ENCODE measurements around the gene NHS.

Gene NHS

GRCh38 chrX:17674601-17675000, 299.6 kb downstream of the NHS start:
- no peak overlapping the region for H4K8ac ChIP-seq (ENCODE audit: low read depth, low read length)
- H3K4me1 ChIP-seq (ENCODE audit: control insufficient read depth, low read depth, low read length): no peaks in the 10 kb centered on the region
- whole genome bisulfite sequencing (ENCODE audit: extremely low coverage, insufficient coverage, low lambda C conversion rate): no CpG with 5 or more reads among the region's 2 CpGs
- no peak overlapping the region for H3K56ac ChIP-seq (ENCODE audit: low read length)
- H3K18ac ChIP-seq (ENCODE audit: low read length): no peak overlapping the region
- no peak overlapping the region for H2BK15ac ChIP-seq (replicated peaks; ENCODE audit: low read depth)
- no peak overlapping the region for H3K27ac ChIP-seq (ENCODE audit: low read depth, low read length)
- H2BK120ac ChIP-seq (ENCODE audit: low read depth, low read length): no peak overlapping the region
- no peak overlapping the region for H2AK5ac ChIP-seq (ENCODE audit: low read length)
- no peak overlapping the region for H3K23ac ChIP-seq (ENCODE audit: low read length)
- H3K79me2 ChIP-seq (ENCODE audit: control insufficient read depth, insufficient read depth, low read length): no peaks in the 10 kb centered on the region
- no peak overlapping the region for H3K4ac ChIP-seq (ENCODE audit: low read depth, low read length)
- no peaks in the 10 kb centered on the region for H3K36me3 ChIP-seq (ENCODE audit: control insufficient read depth, insufficient read depth, low read length)
- no peaks in the 10 kb centered on the region for H3K27me3 ChIP-seq (ENCODE audit: insufficient read depth, low read length, poor library complexity)
- H3K9ac ChIP-seq (ENCODE audit: low read length): no peak overlapping the region
- no peaks in the 10 kb centered on the region for H3K79me1 ChIP-seq (ENCODE audit: low read length)
- H3K4me3 ChIP-seq (ENCODE audit: low read length): no peak overlapping the region
- H3K4me2 ChIP-seq (ENCODE audit: low read length): no peak overlapping the region
- DNase-seq: no peak
- H2BK5ac ChIP-seq (ENCODE audit: low read length): no peak overlapping the region
- no peak overlapping the region for H4K5ac ChIP-seq (ENCODE audit: low read length)

DNA sequence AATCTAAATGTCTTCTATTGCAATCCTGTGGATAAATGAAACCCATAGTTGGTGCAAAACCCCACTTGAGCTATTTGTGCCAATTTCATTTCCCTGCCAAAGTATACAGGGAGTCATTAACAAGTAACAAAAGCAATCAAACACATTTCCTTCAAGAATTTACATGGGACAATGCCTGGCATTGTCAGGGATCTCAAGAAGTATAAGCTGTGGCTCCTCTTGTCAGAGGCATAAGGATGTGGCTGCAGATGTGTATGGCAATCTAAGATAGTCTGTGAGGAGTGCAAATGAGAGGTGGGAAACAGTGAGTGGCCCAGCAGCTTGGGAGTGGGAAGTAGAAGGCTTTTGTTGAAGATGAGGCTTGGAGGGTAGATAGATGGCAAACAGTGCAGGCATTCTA, 304.3 kb downstream of the NHS start:
- DNase-seq: no peak
- H3K56ac ChIP-seq (ENCODE audit: low read length): no peak overlapping the region
- no peaks in the 10 kb centered on the region for H3K36me3 ChIP-seq (ENCODE audit: control insufficient read depth, insufficient read depth, low read length)
- H4K8ac ChIP-seq (ENCODE audit: low read depth, low read length): no peak overlapping the region
- H3K27me3 ChIP-seq (ENCODE audit: insufficient read depth, low read length, poor library complexity): no peaks in the 10 kb centered on the region
- no peak overlapping the region for H3K4me3 ChIP-seq (ENCODE audit: low read length)
- no peak overlapping the region for H4K5ac ChIP-seq (ENCODE audit: low read length)
- H3K27ac ChIP-seq (ENCODE audit: low read depth, low read length): no peak overlapping the region
- no peaks in the 10 kb centered on the region for H3K79me1 ChIP-seq (ENCODE audit: low read length)
- H3K4ac ChIP-seq (ENCODE audit: low read depth, low read length): no peak overlapping the region
- H3K4me2 ChIP-seq (ENCODE audit: low read length): no peak overlapping the region
- no peak overlapping the region for H3K23ac ChIP-seq (ENCODE audit: low read length)
- no peak overlapping the region for H2BK5ac ChIP-seq (ENCODE audit: low read length)
- no peak overlapping the region for H2BK120ac ChIP-seq (ENCODE audit: low read depth, low read length)
- H3K18ac ChIP-seq (ENCODE audit: low read length): no peak overlapping the region
- no peaks in the 10 kb centered on the region for H3K4me1 ChIP-seq (ENCODE audit: control insufficient read depth, low read depth, low read length)
- H3K9ac ChIP-seq (ENCODE audit: low read length): no peak overlapping the region
- H2AK5ac ChIP-seq (ENCODE audit: low read length): no peak overlapping the region
- H3K79me2 ChIP-seq (ENCODE audit: control insufficient read depth, insufficient read depth, low read length): no peaks in the 10 kb centered on the region
- no peak overlapping the region for H2BK15ac ChIP-seq (replicated peaks; ENCODE audit: low read depth)

- no peak overlapping the region for H3K18ac ChIP-seq (ENCODE audit: low read length)
- H3K4me1 ChIP-seq (ENCODE audit: control insufficient read depth, low read depth, low read length): no peaks in the 10 kb centered on the region
- no peak overlapping the region for H2AK5ac ChIP-seq (ENCODE audit: low read length)
- no peaks in the 10 kb centered on the region for H3K79me2 ChIP-seq (ENCODE audit: control insufficient read depth, insufficient read depth, low read length)
- H3K4me2 ChIP-seq (ENCODE audit: low read length): no peak overlapping the region
- H4K8ac ChIP-seq (ENCODE audit: low read depth, low read length): no peak overlapping the region
- DNase-seq: no peak
- no peak overlapping the region for H3K56ac ChIP-seq (ENCODE audit: low read length)
- no peak overlapping the region for H3K9ac ChIP-seq (ENCODE audit: low read length)
- H3K79me1 ChIP-seq (ENCODE audit: low read length): no peaks in the 10 kb centered on the region
- H2BK15ac ChIP-seq (replicated peaks; ENCODE audit: low read depth): no peak overlapping the region
- H3K23ac ChIP-seq (ENCODE audit: low read length): no peak overlapping the region
- H3K4ac ChIP-seq (ENCODE audit: low read depth, low read length): no peak overlapping the region
- H4K5ac ChIP-seq (ENCODE audit: low read length): no peak overlapping the region
- no peak overlapping the region for H3K27ac ChIP-seq (ENCODE audit: low read depth, low read length)
- no peaks in the 10 kb centered on the region for H3K27me3 ChIP-seq (ENCODE audit: insufficient read depth, low read length, poor library complexity)
- no peak overlapping the region for H2BK120ac ChIP-seq (ENCODE audit: low read depth, low read length)
- no CpG with 5 or more reads among the region's 2 CpGs for WGBS (ENCODE audit: extremely low coverage, insufficient coverage, low lambda C conversion rate)
- H3K4me3 ChIP-seq (ENCODE audit: low read length): no peak overlapping the region
- no peaks in the 10 kb centered on the region for H3K36me3 ChIP-seq (ENCODE audit: control insufficient read depth, insufficient read depth, low read length)
- H2BK5ac ChIP-seq (ENCODE audit: low read length): no peak overlapping the region
Measured at GRCh38 chrX:17679820-17680219, 304.8 kb downstream of the NHS start.

DNA sequence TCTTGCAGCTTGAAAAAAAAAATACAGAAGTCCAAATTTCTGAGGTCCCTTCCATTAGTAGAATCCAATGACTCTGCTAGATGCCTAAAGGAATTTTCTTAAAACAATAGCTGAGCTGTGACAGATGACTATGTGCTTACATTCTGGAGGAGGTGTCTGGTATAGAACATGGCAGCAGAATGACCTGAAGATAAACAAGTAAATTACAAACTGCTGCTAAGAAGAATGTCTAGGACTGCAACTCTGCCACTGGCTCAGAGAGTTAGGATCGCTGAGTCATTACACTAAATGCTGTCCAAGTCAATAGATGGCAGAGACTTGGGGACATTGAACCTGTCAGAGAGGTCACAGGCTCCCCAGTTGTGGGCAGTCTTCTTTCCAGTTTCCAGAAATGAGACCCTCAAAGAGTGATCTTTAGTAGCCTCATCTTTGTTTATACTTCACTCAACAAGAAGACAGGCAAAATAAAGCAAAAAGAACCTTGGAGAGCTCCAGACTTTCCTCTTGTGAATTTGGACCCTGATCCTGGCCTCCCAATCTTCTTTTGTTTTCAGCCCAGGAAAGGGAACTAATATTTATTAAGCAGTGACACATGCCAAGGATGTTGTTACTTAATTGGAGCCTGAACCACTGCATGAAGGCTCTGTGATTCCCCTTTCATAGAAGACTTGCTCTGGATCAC, 305.9 kb downstream of the NHS start:
- Histone ChIP-seq H3K4me2 (ENCODE audit: low read length) (no peak overlapping the region), H2AK5ac (ENCODE audit: low read length) (no peak overlapping the region), H3K79me2 (ENCODE audit: control insufficient read depth, insufficient read depth, low read length) (no peaks in the 10 kb centered on the region), H3K9ac (ENCODE audit: low read length) (no peak overlapping the region), H2BK15ac (replicated peaks; ENCODE audit: low read depth) (no peak overlapping the region), H3K4ac (ENCODE audit: low read depth, low read length) (no peak overlapping the region), H3K36me3 (ENCODE audit: control insufficient read depth, insufficient read depth, low read length) (no peaks in the 10 kb centered on the region), H4K5ac (ENCODE audit: low read length) (no peak overlapping the region), H4K8ac (ENCODE audit: low read depth, low read length) (no peak overlapping the region), H3K18ac (ENCODE audit: low read length) (no peak overlapping the region), H2BK5ac (ENCODE audit: low read length) (no peak overlapping the region), H3K27me3 (ENCODE audit: insufficient read depth, low read length, poor library complexity) (no peaks in the 10 kb centered on the region), H3K23ac (ENCODE audit: low read length) (no peak overlapping the region), H3K79me1 (ENCODE audit: low read length) (no peaks in the 10 kb centered on the region), H2BK120ac (ENCODE audit: low read depth, low read length) (no peak overlapping the region), H3K4me1 (ENCODE audit: control insufficient read depth, low read depth, low read length) (no peaks in the 10 kb centered on the region), H3K27ac (ENCODE audit: low read depth, low read length) (no peak overlapping the region), H3K56ac (ENCODE audit: low read length) (no peak overlapping the region), H3K4me3 (ENCODE audit: low read length) (no peak overlapping the region)
- no peak for DNase-seq
- no CpG with 5 or more reads among the region's 1 CpG for WGBS (ENCODE audit: extremely low coverage, insufficient coverage, low lambda C conversion rate)

GRCh38 chrX:17682259-17682658, 307.3 kb downstream of the NHS start:
- Histone ChIP-seq H3K56ac (ENCODE audit: low read length) (no peak overlapping the region), H3K27me3 (ENCODE audit: insufficient read depth, low read length, poor library complexity) (no peaks in the 10 kb centered on the region), H3K23ac (ENCODE audit: low read length) (no peak overlapping the region), H3K18ac (ENCODE audit: low read length) (no peak overlapping the region), H3K9ac (ENCODE audit: low read length) (no peak overlapping the region), H3K27ac (ENCODE audit: low read depth, low read length) (no peak overlapping the region), H4K8ac (ENCODE audit: low read depth, low read length) (no peak overlapping the region), H3K4me3 (ENCODE audit: low read length) (no peak overlapping the region), H2AK5ac (ENCODE audit: low read length) (no peak overlapping the region), H3K79me2 (ENCODE audit: control insufficient read depth, insufficient read depth, low read length) (no peaks in the 10 kb centered on the region), H4K5ac (ENCODE audit: low read length) (no peak overlapping the region), H2BK120ac (ENCODE audit: low read depth, low read length) (no peak overlapping the region), H3K4me1 (ENCODE audit: control insufficient read depth, low read depth, low read length) (no peaks in the 10 kb centered on the region), H3K79me1 (ENCODE audit: low read length) (no peaks in the 10 kb centered on the region), H2BK5ac (ENCODE audit: low read length) (no peak overlapping the region), H2BK15ac (replicated peaks; ENCODE audit: low read depth) (no peak overlapping the region), H3K4ac (ENCODE audit: low read depth, low read length) (no peak overlapping the region), H3K36me3 (ENCODE audit: control insufficient read depth, insufficient read depth, low read length) (no peaks in the 10 kb centered on the region), H3K4me2 (ENCODE audit: low read length) (no peak overlapping the region)
- DNase-seq: no peak
- WGBS (ENCODE audit: extremely low coverage, insufficient coverage, low lambda C conversion rate): no CpG with 5 or more reads among the region's 2 CpGs

DNA sequence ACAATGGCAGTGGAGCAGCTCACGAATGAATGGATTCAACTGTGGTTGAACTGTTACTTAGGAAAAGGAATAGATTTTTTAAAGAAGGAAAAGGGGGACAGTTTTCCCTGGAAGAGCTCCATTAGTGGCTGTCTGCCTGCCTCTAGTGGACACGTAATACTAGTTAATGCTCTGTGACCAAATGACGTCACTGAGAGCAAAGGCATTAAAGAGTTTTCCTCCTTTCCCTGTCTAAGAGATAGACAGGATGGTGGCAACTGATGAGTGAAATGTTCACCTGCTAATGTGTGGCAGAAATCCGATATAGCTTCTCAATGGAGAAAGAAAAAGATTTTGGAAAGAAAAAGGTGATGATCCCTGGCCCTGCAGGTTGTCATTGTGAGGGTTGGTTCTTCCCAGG, 310.0 kb downstream of the NHS start:
- no peak overlapping the region for H3K23ac ChIP-seq (ENCODE audit: low read length)
- H3K27me3 ChIP-seq (ENCODE audit: insufficient read depth, low read length, poor library complexity): no peaks in the 10 kb centered on the region
- H3K56ac ChIP-seq (ENCODE audit: low read length): no peak overlapping the region
- no peak overlapping the region for H3K4me2 ChIP-seq (ENCODE audit: low read length)
- H4K8ac ChIP-seq (ENCODE audit: low read depth, low read length): no peak overlapping the region
- H2BK15ac ChIP-seq (replicated peaks; ENCODE audit: low read depth): no peak overlapping the region
- H4K5ac ChIP-seq (ENCODE audit: low read length): no peak overlapping the region
- no peaks in the 10 kb centered on the region for H3K36me3 ChIP-seq (ENCODE audit: control insufficient read depth, insufficient read depth, low read length)
- H2BK5ac ChIP-seq (ENCODE audit: low read length): no peak overlapping the region
- WGBS (ENCODE audit: extremely low coverage, insufficient coverage, low lambda C conversion rate): no CpG with 5 or more reads among the region's 4 CpGs
- DNase-seq: no peak
- no peak overlapping the region for H3K4ac ChIP-seq (ENCODE audit: low read depth, low read length)
- no peaks in the 10 kb centered on the region for H3K79me1 ChIP-seq (ENCODE audit: low read length)
- no peak overlapping the region for H3K27ac ChIP-seq (ENCODE audit: low read depth, low read length)
- no peak overlapping the region for H2BK120ac ChIP-seq (ENCODE audit: low read depth, low read length)
- no peaks in the 10 kb centered on the region for H3K79me2 ChIP-seq (ENCODE audit: control insufficient read depth, insufficient read depth, low read length)
- no peaks in the 10 kb centered on the region for H3K4me1 ChIP-seq (ENCODE audit: control insufficient read depth, low read depth, low read length)
- H3K18ac ChIP-seq (ENCODE audit: low read length): no peak overlapping the region
- no peak overlapping the region for H3K4me3 ChIP-seq (ENCODE audit: low read length)
- no peak overlapping the region for H2AK5ac ChIP-seq (ENCODE audit: low read length)
- H3K9ac ChIP-seq (ENCODE audit: low read length): no peak overlapping the region
